ENCODE results near the gene HMGCR.

DNA sequence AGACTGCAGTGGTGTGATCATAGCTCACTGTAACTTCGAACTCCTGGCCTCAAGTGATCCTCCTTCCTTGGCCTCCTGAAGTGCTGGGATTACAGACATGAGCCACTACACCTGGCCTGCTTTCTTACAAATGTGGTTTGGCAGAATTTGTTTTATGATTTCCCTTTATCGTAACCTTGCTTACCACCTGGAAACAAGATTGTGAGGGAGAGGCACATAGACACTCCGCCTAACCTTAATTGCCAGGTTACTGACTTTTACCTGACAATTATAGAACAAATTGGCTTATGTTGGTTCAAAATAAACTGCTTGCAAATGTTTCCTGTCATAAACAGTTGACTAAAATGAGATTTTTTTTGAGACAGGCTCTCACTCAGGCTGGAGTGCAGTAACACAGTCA, 26.8 kb upstream of the HMGCR start:
- TF ChIP-seq, protein P1, sequence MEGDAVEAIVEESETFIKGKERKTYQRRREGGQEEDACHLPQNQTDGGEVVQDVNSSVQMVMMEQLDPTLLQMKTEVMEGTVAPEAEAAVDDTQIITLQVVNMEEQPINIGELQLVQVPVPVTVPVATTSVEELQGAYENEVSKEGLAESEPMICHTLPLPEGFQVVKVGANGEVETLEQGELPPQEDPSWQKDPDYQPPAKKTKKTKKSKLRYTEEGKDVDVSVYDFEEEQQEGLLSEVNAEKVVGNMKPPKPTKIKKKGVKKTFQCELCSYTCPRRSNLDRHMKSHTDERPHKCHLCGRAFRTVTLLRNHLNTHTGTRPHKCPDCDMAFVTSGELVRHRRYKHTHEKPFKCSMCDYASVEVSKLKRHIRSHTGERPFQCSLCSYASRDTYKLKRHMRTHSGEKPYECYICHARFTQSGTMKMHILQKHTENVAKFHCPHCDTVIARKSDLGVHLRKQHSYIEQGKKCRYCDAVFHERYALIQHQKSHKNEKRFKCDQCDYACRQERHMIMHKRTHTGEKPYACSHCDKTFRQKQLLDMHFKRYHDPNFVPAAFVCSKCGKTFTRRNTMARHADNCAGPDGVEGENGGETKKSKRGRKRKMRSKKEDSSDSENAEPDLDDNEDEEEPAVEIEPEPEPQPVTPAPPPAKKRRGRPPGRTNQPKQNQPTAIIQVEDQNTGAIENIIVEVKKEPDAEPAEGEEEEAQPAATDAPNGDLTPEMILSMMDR (IDR thresholded peaks at IDR 0.05) = no peak
- no peak for TF ChIP-seq EP300 (IDR thresholded peaks at IDR 0.05; ENCODE audit: borderline replicate concordance in 1 of 2, low read depth in 1 of 2, low read length in 1 of 2)
- no peak for TF ChIP-seq EZH2phosphoT487 (IDR thresholded peaks at IDR 0.05; ENCODE audit: borderline replicate concordance, low read depth)
- no peak for TF ChIP-seq POLR2AphosphoS5 (IDR thresholded peaks at IDR 0.05; ENCODE audit: low read depth, low read length)
- TF ChIP-seq FOXM1 (IDR thresholded peaks at IDR 0.05; ENCODE audit: low read depth) = no peak
- TF ChIP-seq, protein P2, sequence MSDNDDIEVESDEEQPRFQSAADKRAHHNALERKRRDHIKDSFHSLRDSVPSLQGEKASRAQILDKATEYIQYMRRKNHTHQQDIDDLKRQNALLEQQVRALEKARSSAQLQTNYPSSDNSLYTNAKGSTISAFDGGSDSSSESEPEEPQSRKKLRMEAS (IDR thresholded peaks at IDR 0.05; ENCODE audit: low read depth) = no peak
- TF ChIP-seq SMC3 (IDR thresholded peaks at IDR 0.05; ENCODE audit: low read depth, low read length) = no peak
- TF ChIP-seq RFX5 (IDR thresholded peaks at IDR 0.05; ENCODE audit: low read length) = no peak
- TF ChIP-seq FOSL2 (IDR thresholded peaks at IDR 0.05; ENCODE audit: borderline replicate concordance, low read depth) = no peak
